ENCODE data around the gene FILIP1L.

Gene FILIP1L

GRCh38 chr3:100114413-100115030, at the start of gene FILIP1L:
Gene FILIP1L, minus strand, starts transcription at chr3:100114501.
- no peak for DNase-seq

- no peak for DNase-seq
Measured at GRCh38 chr3:100163787-100164186, 49.5 kb upstream of the FILIP1L start.

GRCh38 chr3:100160521-100160920, 46.2 kb upstream of the FILIP1L start:
- DNase-seq = no peak

GRCh38 chr3:100159331-100160153, 45.2 kb upstream of the FILIP1L start:
- no peak for DNase-seq

GRCh38 chr3:100158918-100159330, 44.6 kb upstream of the FILIP1L start:
- no peak for DNase-seq

- no peak for DNase-seq
Measured at GRCh38 chr3:100157685-100158084, 43.4 kb upstream of the FILIP1L start.

GRCh38 chr3:100155590-100155989, 41.3 kb upstream of the FILIP1L start:
- no peak for DNase-seq

GRCh38 chr3:100155128-100155527, 40.8 kb upstream of the FILIP1L start:
- DNase-seq = no peak

- no peak for DNase-seq
Measured at GRCh38 chr3:100154171-100154570, 39.9 kb upstream of the FILIP1L start.

GRCh38 chr3:100151024-100151707, 36.9 kb upstream of the FILIP1L start:
- no peak for DNase-seq

GRCh38 chr3:100150473-100150872, 36.2 kb upstream of the FILIP1L start:
- DNase-seq = no peak

GRCh38 chr3:100149713-100150415, 35.6 kb upstream of the FILIP1L start:
- DNase-seq = no peak

- DNase-seq = no peak
Measured at GRCh38 chr3:100149130-100149529, 34.8 kb upstream of the FILIP1L start.

GRCh38 chr3:100144255-100144866, 30.1 kb upstream of the FILIP1L start:
- DNase-seq = no peak

- DNase-seq = no peak
Measured at GRCh38 chr3:100141586-100141985, 27.3 kb upstream of the FILIP1L start.

- no peak for DNase-seq
Measured at GRCh38 chr3:100140976-100141375, 26.7 kb upstream of the FILIP1L start.

GRCh38 chr3:100136921-100137320, 22.6 kb upstream of the FILIP1L start:
- no peak for DNase-seq

- no peak for DNase-seq
Measured at GRCh38 chr3:100131241-100131640, 16.9 kb upstream of the FILIP1L start.

- DNase-seq = no peak
Measured at GRCh38 chr3:100129941-100130340, 15.6 kb upstream of the FILIP1L start.

- DNase-seq = no peak
Measured at GRCh38 chr3:100128565-100128964, 14.3 kb upstream of the FILIP1L start.

GRCh38 chr3:100127792-100128191, 13.5 kb upstream of the FILIP1L start:
- DNase-seq = no peak

- DNase-seq = no peak
Measured at GRCh38 chr3:100125161-100125938, 11.0 kb upstream of the FILIP1L start.
